22Rv1 (cell line): ENCODE results near the gene EPHB1.

Source experiments
- ZFX ChIP-seq: fragments of 450-650 bp; IDR thresholded peaks from 2 replicates; pipeline ENCODE4 v1.6.1; 2017; ENCODE audit warnings: antibody characterized with exemption, borderline replicate concordance
- TF ChIP-seq, protein P1 (sequence below): fragments of 450-650 bp; IDR thresholded peaks from 2 replicates; pipeline ENCODE4 v1.5.1; 2017; ENCODE audit warnings: mild to moderate bottlenecking

DNA sequence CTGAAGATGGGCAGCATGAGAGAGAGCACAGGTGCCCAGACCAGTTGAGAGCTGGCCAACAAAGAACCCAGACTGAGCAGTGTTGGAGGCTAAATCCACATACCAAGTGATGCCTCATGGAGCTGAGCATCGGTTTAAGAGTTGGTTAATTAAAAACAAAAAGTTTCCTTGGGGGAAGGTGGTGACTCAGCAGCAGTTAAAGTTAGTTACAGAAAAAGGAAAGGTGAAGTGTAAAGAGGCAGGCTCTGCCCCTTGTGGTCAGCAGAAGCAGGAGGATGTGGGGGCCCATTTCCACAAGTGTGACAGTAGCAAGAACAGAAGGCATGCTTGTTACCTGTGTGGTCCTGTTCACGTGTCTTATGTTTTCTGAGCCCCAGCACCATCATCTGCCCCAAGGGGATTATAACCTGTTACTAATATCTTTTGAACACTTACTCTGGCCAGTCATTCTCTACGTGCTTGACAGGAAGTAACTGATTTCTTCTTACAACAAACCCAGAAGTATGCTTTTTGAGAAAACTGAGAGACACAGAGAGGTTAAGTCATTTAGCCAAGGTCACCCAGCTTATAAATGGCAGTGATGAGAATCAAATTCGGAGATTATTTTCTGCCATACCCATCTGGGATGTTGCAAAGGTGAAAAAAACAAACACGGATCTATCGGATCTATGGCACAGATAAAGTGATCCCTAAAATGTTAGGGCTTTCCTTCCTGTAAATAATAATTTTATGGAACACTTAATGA lies 91.0 kb downstream of the EPHB1 start:
- TF ChIP-seq, protein P1, sequence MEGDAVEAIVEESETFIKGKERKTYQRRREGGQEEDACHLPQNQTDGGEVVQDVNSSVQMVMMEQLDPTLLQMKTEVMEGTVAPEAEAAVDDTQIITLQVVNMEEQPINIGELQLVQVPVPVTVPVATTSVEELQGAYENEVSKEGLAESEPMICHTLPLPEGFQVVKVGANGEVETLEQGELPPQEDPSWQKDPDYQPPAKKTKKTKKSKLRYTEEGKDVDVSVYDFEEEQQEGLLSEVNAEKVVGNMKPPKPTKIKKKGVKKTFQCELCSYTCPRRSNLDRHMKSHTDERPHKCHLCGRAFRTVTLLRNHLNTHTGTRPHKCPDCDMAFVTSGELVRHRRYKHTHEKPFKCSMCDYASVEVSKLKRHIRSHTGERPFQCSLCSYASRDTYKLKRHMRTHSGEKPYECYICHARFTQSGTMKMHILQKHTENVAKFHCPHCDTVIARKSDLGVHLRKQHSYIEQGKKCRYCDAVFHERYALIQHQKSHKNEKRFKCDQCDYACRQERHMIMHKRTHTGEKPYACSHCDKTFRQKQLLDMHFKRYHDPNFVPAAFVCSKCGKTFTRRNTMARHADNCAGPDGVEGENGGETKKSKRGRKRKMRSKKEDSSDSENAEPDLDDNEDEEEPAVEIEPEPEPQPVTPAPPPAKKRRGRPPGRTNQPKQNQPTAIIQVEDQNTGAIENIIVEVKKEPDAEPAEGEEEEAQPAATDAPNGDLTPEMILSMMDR = no peak
- TF ChIP-seq ZFX = no peak
